GM23248 (cell line): ENCODE results near the gene ESPN. TPM values are rescaled to one million over a fixed set of nuclear protein-coding genes. Genes with fewer than 3 reads are reported as not detected.
A peak's percentile ranks its signal among the peaks of the same experiment; 100 is the strongest.

ENCODE experiments used
- DNase-seq: peaks from one replicate; pipeline ENCODE4 v3.0.0-alpha.2; 2015
- H2AFZ ChIP-seq: fragments of 200-600 bp; sonication (generic); 2 replicates; pipeline ENCODE4 v1.6.1; 2016; ENCODE audit warnings: antibody characterized with exemption
- H3F3A ChIP-seq: fragments of 200-600 bp; sonication (generic); 2 replicates; pipeline ENCODE4 v1.6.1; 2016; ENCODE audit warnings: mild to moderate bottlenecking, antibody characterized with exemption, mixed run types; ENCODE audit not compliant: insufficient read depth
- H3K27ac ChIP-seq: fragments of 200-600 bp; sonication (generic); 2 replicates; pipeline ENCODE4 v1.5.1; 2016; ENCODE audit warnings: mild to moderate bottlenecking
- H3K27me3 ChIP-seq: fragments of 200-600 bp; sonication (generic); replicated peaks from 2 replicates; pipeline ENCODE4 v1.6.1; 2016; ENCODE audit warnings: mild to moderate bottlenecking; ENCODE audit not compliant: insufficient read depth
- H3K36me3 ChIP-seq: fragments of 200-600 bp; sonication (generic); 2 replicates; pipeline ENCODE4 v1.6.1; 2016; ENCODE audit warnings: low read depth, mild to moderate bottlenecking
- H3K4me1 ChIP-seq: fragments of 200-600 bp; sonication (generic); 2 replicates; pipeline ENCODE4 v1.6.1; 2016; ENCODE audit warnings: mild to moderate bottlenecking; ENCODE audit not compliant: insufficient read depth
- H3K4me2 ChIP-seq: fragments of 200-600 bp; sonication (generic); one replicate; pipeline ENCODE4 v1.6.1; 2016; ENCODE audit warnings: mild to moderate bottlenecking; ENCODE audit not compliant: unreplicated experiment
- H3K4me3 ChIP-seq: fragments of 200-600 bp; sonication (generic); 2 replicates; pipeline ENCODE4 v1.5.1; 2016; ENCODE audit warnings: mild to moderate bottlenecking
- H3K79me2 ChIP-seq: fragments of 200-600 bp; sonication (generic); 2 replicates; pipeline ENCODE4 v1.6.1; 2016; ENCODE audit warnings: mild to moderate bottlenecking; ENCODE audit not compliant: insufficient read depth
- H3K9ac ChIP-seq: fragments of 200-600 bp; sonication (generic); 2 replicates; pipeline ENCODE4 v1.6.1; 2016; ENCODE audit warnings: mild to moderate bottlenecking
- H3K9me2 ChIP-seq: fragments of 200-600 bp; sonication (generic); 2 replicates; pipeline ENCODE4 v1.6.1; 2016; ENCODE audit warnings: mixed run types, mild to moderate bottlenecking, moderate library complexity; ENCODE audit not compliant: insufficient read depth
- H3K9me3 ChIP-seq: fragments of 200-600 bp; sonication (generic); one replicate; pipeline ENCODE4 v1.6.1; 2017; ENCODE audit warnings: low read depth
- H4K20me1 ChIP-seq: fragments of 200-600 bp; sonication (generic); 2 replicates; pipeline ENCODE4 v1.6.0; 2016; ENCODE audit not compliant: insufficient read depth
- EZH2 ChIP-seq: fragments of 200-600 bp; sonication (generic); IDR thresholded peaks from 2 replicates; pipeline ENCODE4 v1.6.1; 2018; ENCODE audit warnings: antibody characterized with exemption, mild to moderate bottlenecking; ENCODE audit not compliant: insufficient read depth, poor library complexity, severe bottlenecking
- EZH2phosphoT487 ChIP-seq: fragments of 200-600 bp; sonication (generic); IDR thresholded peaks from 2 replicates; pipeline ENCODE4 v1.6.1; 2018; ENCODE audit warnings: antibody characterized with exemption, moderate library complexity, mild to moderate bottlenecking, low read depth; ENCODE audit not compliant: insufficient read depth
- WGBS, 2 experiments: methylation state at CpG; one replicate each; pipeline ENCODE4 v1.1.6; 2015 to 2017; ENCODE audit warnings: low lambda C conversion rate in 2 of 2, low coverage in 1 of 2; ENCODE audit errors: missing lambda C conversion rate in 2 of 2; 5-methylcytosine and 5-hydroxymethylcytosine counted together
- in situ Hi-C: fragments of 300-500 bp; cut with MboI; formaldehyde crosslinking; loops from 2 replicates; pipeline ENCODE4 v1.15.0; 2020
- polyA plus RNA-seq: library from polyadenylated mRNA; unstranded; fragments of >200 nt; fragmentation: Nextera tagmentation; extraction: Ambion mirVana; gene quantifications from 2 replicates; pipeline ENCODE4 v1.2.1, GENCODE V29; 2016
- total RNA-seq: library from RNA; depleted of rRNA; stranded (reverse); fragments of >200 nt; shearing (Covaris generic); gene quantifications from 2 replicates; pipeline ENCODE4 v1.2.3, GENCODE V29; 2014

ESPN gene
- total and polyA plus RNA-seq, 2 experiments from 2014 or later = not detected

- Histone ChIP-seq H3K79me2 (no peaks in the 10 kb centered on the region), H4K20me1 (no peaks in the 10 kb centered on the region), H3F3A (0 out of 2 replicates have a peak, but pooled peaks cover 1% of the 10 kb centered on the region), H3K9me2 (no peaks in the 10 kb centered on the region), H3K9ac (no peak overlapping the region), H3K27ac (no peak overlapping the region), H3K27me3 (peaks cover 69% of the 10 kb centered on the region), H3K4me2 (no peak overlapping the region), H3K4me3 (no peak overlapping the region), H2AFZ (no peak overlapping the region), H3K4me1 (peaks cover 13% of the 10 kb centered on the region), H3K36me3 (no peaks in the 10 kb centered on the region), H3K9me3 (no peaks in the 10 kb centered on the region)
- WGBS, 2 experiments = 50 to 54% methylated on average over 8 of the region's 8 CpGs
- TF ChIP-seq EZH2phosphoT487 = no peak
- no peak for TF ChIP-seq EZH2
- DNase-seq = no peak
- in situ Hi-C loops = no loop called here
Measured at GRCh38 chr1:6417961-6418667, 6.5 kb upstream of the ESPN start.

DNA sequence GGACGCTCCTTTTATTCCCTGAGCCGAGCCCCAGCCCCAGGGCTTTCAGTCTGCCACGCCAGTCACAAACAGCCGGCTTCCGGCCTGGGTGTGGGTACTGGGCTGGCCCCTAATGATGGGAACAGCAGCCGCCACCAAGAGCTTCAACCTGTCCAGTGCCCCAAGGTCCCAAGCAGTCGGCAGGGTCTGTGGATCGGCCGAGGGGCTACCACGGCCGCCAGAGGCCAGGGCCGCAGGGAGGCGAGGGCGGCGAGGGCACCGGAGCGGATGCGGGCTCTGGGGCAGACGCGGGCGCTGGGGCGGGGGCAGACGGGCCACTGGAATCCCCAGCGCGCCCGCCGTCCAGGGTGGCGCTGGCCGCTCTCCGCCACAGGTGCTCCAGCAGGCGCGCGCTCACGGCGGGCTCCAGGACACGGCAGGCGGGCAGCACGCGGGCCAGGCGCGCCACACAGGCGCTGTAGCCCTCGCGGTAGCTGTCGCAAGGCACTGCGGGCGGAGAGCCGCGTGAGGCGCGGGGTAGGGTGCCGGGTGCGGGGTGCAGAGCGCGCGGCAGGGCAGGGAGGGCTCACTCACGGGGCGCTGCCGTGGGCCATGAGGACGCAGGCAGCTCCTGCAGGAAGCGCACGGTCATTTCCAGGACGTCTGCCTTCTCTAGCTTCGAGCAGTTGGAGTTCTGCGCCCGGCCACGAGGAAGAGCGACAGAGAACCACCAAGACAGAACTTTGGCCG is 5.7 kb upstream of the ESPN start:
- no peak overlapping the region for H2AFZ ChIP-seq
- H3K9me3 ChIP-seq = no peaks in the 10 kb centered on the region
- H3K36me3 ChIP-seq = no peaks in the 10 kb centered on the region
- no peak overlapping the region for H3K9ac ChIP-seq
- peak; percentile 23 for DNase-seq
- peaks cover 77% of the 10 kb centered on the region for H3K27me3 ChIP-seq
- H3F3A ChIP-seq = 0 out of 2 replicates have a peak, but pooled peaks cover 3% of the 10 kb centered on the region
- peaks cover 16% of the 10 kb centered on the region for H3K4me1 ChIP-seq
- no peaks in the 10 kb centered on the region for H4K20me1 ChIP-seq
- no peak overlapping the region for H3K4me3 ChIP-seq
- H3K79me2 ChIP-seq = no peaks in the 10 kb centered on the region
- in situ Hi-C loops = no loop called here
- no peak overlapping the region for H3K4me2 ChIP-seq
- H3K9me2 ChIP-seq = no peaks in the 10 kb centered on the region
- WGBS, 2 experiments = 26 to 28% methylated on average over 37 to 47 of the region's 69 CpGs
- TF ChIP-seq EZH2 (no peak), EZH2phosphoT487 (no peak)
- H3K27ac ChIP-seq = no peak overlapping the region

DNA sequence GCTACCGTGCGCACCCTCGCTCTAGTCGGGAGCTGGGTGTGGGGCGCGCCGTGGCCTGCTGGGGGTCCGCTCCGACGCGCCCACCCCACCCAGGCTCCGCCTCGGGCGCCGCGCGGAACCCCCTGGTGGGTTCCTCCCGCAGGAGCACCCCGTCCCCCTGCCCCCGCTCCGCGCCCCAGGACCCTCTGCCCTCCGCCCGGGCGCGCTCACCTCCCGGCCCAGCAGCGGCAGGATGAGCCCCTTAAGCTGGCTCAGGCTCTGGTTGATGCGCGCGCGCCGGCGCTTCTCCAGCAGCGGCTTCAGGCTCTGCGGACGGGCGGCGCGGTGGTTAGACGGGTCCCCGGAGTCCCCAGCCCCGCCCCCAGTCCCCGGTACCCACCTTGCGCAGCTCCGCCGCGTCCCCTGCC is 5.2 kb upstream of the ESPN start:
- TF ChIP-seq EZH2phosphoT487 (no peak), EZH2 (no peak)
- H3K27me3 ChIP-seq = peaks cover 82% of the 10 kb centered on the region
- no peak overlapping the region for H3K9ac ChIP-seq
- no peak overlapping the region for H3K27ac ChIP-seq
- 0 out of 2 replicates have a peak, but pooled peaks cover 3% of the 10 kb centered on the region for H3F3A ChIP-seq
- no peaks in the 10 kb centered on the region for H3K79me2 ChIP-seq
- H3K9me2 ChIP-seq = no peaks in the 10 kb centered on the region
- H3K4me1 ChIP-seq = peaks cover 16% of the 10 kb centered on the region
- 0 out of 2 replicates have a peak overlapping the region, but pooled peaks have one; percentile 19 for H2AFZ ChIP-seq
- WGBS, 2 experiments = 5 to 9% methylated on average over 17 to 42 of the region's 48 CpGs
- H3K4me2 ChIP-seq = peak overlapping the region; percentile 39
- in situ Hi-C loops = no loop called here
- DNase-seq = peak; percentile 20
- no peaks in the 10 kb centered on the region for H3K9me3 ChIP-seq
- no peaks in the 10 kb centered on the region for H3K36me3 ChIP-seq
- H4K20me1 ChIP-seq = no peaks in the 10 kb centered on the region
- H3K4me3 ChIP-seq = peak overlapping the region; percentile 43; the same call in 1 of the 2 replicates

GRCh38 chr1:6419804-6420453 is 4.6 kb upstream of the ESPN start, which contains the start of gene HES2:
TSS of gene HES2 (minus strand) at chr1:6419919. CDS start at chr1:6419820, 99 bp downstream.
- H3K27me3 ChIP-seq = peaks cover 78% of the 10 kb centered on the region
- no peaks in the 10 kb centered on the region for H3K9me2 ChIP-seq
- H3K9ac ChIP-seq = no peak within 1 kb of the TSS
- H4K20me1 ChIP-seq = no peaks in the 10 kb centered on the region
- H3K36me3 ChIP-seq = no peaks in the 10 kb centered on the region
- H2AFZ ChIP-seq = 0 out of 2 replicates have a peak within 1 kb of the TSS, but pooled peaks have one; percentile 19
- H3F3A ChIP-seq = 0 out of 2 replicates have a peak, but pooled peaks cover 3% of the 10 kb centered on the region
- H3K79me2 ChIP-seq = no peaks in the 10 kb centered on the region
- DNase-seq = peak; percentile 48
- H3K4me3 ChIP-seq = peak within 1 kb of the TSS; percentile 43; the same call in 1 of the 2 replicates
- H3K27ac ChIP-seq = no peak within 1 kb of the TSS
- peak within 1 kb of the TSS; percentile 39 for H3K4me2 ChIP-seq
- peaks cover 11% of the 10 kb centered on the region for H3K4me1 ChIP-seq
- in situ Hi-C loops = no loop called here
- H3K9me3 ChIP-seq = no peaks in the 10 kb centered on the region
- WGBS, 2 experiments = 2 to 4% methylated on average over 31 to 56 of the region's 62 CpGs
- TF ChIP-seq EZH2phosphoT487 (no peak), EZH2 (peak; percentile 89)
